HG02973 (cell line): ENCODE measurements around the gene MYO5B.

Experiments used
- ATAC-seq: cut with Tn5 transposase; IDR thresholded peaks from one replicate; pipeline ENCODE4 v1.9.1; 2021; ENCODE audit warnings: moderate library complexity; ENCODE audit not compliant: unreplicated experiment

Gene MYO5B

GRCh38 chr18:49976001-49976400, 218.9 kb downstream of the MYO5B start:
- no peak for ATAC-seq

DNA sequence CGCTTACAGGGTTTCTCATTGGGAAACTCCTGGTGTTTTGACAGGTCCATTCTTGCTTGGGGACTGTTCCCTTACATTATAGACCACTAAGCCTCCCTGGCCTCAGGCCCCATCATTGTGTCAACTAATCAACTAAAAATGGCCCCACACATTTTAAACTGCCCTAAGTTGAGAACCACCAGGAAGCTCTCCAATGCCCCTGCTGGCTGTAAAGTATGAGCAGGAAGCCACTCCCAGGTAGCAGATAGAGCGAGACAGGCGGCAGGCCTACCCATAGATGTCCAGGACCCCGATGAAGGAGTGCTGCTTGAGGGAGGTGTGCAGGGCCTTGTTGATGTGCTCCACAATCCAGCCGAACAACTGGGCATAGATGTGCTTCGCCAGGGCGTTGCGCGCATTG, 220.9 kb downstream of the MYO5B start:
- ATAC-seq = no peak

DNA sequence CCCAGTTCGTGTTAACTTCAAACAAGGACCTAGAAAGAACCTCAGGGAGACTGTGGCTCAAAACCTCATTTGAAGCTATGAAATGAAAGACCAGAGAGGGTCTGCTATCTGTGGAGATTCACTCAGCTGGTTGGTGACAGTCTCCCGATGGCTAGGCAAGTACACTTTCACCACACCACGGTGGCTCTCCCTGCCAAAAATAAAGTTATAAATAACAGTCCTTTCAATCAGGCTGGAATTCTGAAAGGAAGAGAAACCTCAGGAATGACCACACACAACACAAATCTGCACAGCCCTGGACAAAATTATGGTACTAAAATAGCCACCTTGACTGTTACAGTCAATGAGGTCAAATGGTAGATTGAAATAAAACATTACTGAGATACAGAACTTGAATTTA, 221.4 kb downstream of the MYO5B start:
- no peak for ATAC-seq

DNA sequence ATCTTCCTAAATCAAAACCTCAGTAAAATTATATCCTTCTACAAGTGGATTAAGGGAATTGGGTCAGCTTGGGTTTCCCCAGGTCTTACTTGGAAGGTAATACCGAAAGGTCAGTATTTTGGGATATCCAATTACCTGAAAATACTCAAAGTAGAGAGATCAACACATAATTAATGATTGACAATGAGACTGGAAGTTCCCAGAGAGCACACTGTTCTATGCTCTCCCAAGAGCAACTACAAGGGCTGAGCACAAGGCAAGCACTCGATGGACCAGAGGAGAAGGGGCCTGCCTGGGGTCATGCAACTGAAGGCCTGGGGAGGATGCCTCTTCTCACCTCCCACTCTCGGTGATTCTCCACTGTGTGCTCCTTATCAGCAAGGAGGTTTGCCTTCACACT, 222.4 kb downstream of the MYO5B start:
- no peak for ATAC-seq

GRCh38 chr18:49971462-49971861, 223.5 kb downstream of the MYO5B start:
- no peak for ATAC-seq

DNA sequence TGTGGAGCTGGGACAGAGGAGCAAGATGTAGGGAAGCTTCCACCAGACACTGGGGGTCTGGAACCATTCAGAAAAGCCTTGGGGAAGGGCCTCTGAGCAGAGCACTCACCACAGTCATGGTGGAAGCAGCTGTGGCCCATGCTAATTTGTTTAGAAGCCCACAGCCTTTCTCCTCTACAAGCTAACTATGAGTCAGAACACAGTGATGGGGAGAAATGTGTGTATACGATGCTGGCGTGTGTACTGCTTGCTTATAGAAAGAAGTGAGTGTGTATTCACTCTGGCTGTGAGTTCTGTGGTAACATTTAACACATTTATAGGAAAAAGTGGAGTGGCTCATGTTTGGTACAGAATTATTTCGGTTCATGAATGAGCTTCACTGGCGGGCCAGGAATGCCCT, 224.6 kb downstream of the MYO5B start:
- peak; percentile 56 for ATAC-seq

DNA sequence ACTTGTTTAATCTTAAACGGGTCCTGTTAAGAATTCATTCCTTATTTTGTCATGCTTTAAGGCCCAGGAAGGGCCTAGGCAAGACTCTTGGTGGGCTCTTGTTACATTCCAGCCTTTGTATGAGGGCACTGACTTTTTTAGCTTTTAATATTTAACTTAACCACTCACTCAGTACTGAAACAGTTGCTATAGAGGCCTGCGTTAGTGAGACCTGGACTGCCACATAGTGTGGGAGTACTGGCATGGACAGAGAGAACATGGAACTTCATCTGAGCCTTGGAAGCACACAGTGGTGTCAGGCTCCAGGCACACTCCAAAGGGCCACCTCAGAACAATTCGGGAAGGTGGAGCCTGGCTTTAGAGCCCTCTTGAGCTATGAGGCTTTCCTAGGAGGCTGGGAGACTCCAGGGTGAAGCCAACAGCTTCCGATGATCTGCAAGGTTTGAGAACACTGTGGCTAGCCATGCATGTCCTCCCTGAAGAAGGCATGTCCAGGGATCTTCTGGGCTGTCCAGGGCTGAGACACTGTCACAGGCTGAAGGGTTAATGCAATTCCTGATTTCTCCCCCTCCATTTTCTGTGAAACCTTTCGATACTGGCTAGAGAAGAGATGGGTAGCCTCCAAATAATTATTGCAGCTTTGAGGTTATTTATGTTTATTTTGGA, 226.2 kb downstream of the MYO5B start:
- ATAC-seq = no peak

GRCh38 chr18:49967636-49968313, 227.2 kb downstream of the MYO5B start:
- no peak for ATAC-seq

GRCh38 chr18:49967171-49967570, 227.8 kb downstream of the MYO5B start:
- ATAC-seq = peak; percentile 50

DNA sequence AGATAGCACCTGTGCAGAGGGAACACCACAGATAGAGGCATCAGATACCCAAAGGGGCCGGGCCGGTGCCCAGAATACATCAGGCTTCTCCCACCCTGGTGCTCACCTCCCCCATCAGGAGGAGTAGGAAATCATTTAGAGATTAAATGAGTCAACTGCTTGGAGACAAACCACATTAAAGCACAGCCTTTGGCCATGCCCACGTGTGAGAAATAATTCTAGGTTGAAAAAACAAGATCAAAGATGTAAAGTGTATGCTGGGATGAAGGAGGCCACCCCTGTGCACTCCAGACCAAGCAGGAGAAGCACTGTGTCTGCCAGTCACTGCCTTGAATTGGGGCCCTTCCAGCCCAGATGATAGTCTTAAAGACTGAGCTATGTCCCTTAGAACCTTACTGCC, 228.9 kb downstream of the MYO5B start:
- ATAC-seq = no peak

GRCh38 chr18:49963217-49963616, 231.7 kb downstream of the MYO5B start:
- ATAC-seq = no peak

DNA sequence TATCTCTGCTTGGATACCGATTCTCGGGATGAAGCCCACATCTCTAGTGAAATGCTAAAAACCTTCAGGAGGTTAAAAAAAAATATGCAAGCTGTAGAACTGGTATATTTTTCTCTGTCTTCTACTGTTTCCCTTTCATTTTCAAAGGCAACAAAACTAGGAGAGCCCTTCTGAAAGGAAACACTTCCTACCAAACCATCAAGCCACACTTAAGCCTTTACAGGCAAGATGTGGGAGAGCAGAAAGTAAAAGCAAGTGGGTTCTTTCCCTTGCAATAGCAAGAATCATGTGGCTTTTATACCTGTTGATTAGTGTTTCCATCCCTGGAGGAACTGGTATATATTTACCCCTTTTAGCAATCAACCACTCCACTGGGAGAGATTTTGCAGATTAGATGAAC, 233.7 kb downstream of the MYO5B start:
- no peak for ATAC-seq

- ATAC-seq = no peak
These were observed 234.6 kb downstream of the MYO5B start for GRCh38 chr18:49960376-49960775.

DNA sequence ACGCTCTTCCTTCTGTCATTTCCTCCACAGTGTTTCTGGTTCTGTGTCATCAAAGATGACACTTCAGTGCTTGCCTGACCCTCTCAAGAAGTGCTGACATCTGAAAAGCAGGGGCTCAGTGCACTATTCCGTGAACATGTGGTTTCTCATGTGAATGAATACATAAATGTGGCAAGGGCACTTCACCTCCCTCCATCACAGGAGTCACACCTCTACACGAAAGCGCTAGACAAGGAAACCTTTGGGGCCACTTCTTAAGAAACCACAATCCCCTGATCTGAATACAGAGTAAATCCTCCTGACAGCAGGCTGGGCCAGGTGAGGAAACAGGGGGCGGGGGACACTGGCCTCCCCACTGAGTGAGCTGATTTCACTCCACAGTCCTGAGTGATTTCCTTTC, 235.8 kb downstream of the MYO5B start:
- no peak for ATAC-seq

DNA sequence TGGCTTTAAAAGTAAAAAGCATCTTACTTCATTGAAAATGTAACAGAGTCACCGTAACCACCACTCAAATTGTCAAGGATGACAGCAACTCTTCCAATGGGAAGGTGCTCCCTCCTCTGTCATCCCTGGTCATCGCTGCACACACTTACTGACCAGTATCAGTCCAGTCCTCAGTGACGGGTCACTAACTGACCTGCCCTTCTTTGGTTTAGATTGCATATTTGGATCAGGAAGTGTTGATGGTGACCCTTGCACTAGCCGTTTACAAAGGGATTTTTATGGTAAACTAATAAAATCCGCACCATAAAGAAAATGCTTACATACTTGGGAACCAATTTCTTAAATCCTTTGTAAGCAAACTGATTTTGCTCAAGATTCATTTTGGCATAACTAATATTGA, 239.7 kb downstream of the MYO5B start:
- ATAC-seq = no peak

- no peak for ATAC-seq
These were observed 241.6 kb downstream of the MYO5B start for GRCh38 chr18:49953391-49953790.

DNA sequence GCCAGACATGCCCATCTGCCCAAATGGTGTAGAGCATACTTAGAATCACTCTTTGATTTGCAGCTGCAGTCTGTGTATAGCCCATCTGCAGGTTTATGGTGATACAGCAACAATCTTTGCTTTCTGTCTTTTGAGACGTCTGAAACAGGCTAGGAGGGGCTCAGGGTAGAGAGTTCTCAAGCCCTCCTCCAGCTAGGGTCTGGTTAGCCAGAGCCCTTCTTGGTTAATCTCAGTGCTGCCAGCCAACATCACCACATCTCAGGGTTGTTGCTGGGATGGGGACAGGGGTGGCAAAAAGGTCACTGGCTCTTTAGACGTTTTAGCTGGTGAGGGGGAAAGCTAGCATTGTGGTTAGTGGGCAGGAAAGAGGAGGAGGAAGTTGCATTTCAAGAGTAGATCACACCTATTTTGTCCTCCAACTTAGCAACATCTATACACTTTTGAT, 245.0 kb downstream of the MYO5B start:
- no peak for ATAC-seq

DNA sequence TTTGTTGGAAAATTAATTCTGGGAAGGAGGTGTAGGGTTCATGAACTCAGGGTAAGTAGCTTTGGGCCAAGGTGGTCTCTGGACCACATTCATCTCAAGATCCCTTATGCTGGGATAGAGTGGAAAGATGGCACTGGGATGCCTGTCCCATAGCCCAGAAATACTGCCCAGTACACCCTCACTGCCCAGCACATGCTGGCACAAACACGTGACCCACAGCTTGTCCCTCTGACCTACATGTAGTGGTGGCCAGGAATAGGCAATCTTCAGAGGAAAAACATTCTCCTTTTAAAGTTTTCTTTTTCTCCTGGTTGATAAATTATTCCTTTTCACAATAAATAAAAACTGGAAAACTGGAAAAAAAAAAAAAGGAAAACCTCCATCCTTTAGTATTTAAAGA, 246.0 kb downstream of the MYO5B start:
- ATAC-seq = no peak

DNA sequence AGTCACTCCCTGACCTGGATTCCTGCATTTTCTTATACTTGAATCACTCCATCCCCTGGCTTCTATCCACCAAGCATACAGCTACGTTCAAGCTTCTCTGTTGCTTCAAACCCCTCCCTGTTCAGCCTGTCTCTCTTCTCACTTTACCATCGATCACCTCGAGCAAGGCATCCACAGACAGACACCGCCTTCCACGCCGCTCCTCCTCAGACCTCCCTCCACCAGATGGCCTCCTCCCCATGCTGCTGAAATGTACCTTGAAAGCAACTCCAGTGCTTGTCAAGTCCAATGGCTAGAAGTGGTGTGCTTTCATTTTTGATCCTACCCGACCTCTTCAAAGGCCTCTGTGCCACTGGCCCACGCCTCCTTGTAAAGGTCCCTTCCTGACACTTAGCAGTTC, 250.3 kb downstream of the MYO5B start:
- ATAC-seq = no peak

- no peak for ATAC-seq
These were observed 258.1 kb downstream of the MYO5B start for GRCh38 chr18:49936821-49937220.

DNA sequence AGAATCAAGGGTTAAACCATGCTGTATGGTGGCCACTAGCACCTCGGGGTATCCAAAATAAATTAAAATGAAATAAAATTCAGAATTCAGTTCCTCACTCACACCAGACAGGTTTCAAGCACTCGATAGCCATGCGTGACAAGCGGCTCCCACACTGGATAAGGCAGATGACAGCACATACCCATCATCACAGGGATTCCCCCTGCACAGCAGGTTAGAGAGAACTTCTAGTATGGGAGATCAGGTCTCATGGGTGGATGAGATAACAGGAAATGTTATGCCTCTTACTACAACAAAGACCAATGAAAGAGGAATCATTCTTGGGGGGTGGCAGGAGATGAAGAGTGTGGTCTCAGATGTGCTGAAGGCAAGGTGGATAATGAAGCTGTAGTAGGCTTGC, 259.7 kb downstream of the MYO5B start:
- no peak for ATAC-seq

DNA sequence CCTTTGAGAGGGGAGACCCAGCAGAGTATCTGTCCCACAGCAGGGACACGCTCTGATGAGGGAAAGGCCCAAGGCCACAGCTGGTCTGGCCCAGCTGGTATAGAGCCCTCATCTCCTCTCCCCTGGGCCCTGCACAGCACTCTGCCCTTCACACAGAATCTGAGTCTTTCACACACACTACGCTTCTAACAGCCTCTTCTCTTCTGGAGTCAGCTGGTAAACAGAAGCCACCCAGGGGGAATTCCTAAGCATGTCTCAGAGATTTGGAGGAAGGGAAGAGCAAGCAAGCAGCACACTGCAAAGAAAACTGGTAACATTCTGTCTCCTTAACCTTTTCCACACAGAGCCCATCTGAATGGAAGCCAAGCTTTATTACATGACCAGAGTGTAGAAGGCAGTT, 260.5 kb downstream of the MYO5B start:
- no peak for ATAC-seq
